NK-92 (cell line): ENCODE results near the gene RHOH.
"Not testable (repeated sequence)": the region's sequence is repeated elsewhere in the genome, so short reads cannot be mapped to it uniquely, and the experiment has no call there.

Experiments used
- DNase-seq: peaks from one replicate; lab custom pipeline; 2025; ENCODE audit not compliant: unreplicated experiment; lab: John Stamatoyannopoulos, UW

The RHOH gene

GRCh38 chr4:40256817-40257216 lies 60.0 kb downstream of the RHOH start:
- DNase-seq, result no peak

GRCh38 chr4:40258627-40259026 lies 61.8 kb downstream of the RHOH start:
- no peak for DNase-seq

- no peak for DNase-seq
Observed at GRCh38 chr4:40261231-40262076, 64.6 kb downstream of the RHOH start.

GRCh38 chr4:40262077-40262528 lies 65.3 kb downstream of the RHOH start:
- DNase-seq, result no peak

- no peak for DNase-seq
Observed at GRCh38 chr4:40262861-40263260, 66.0 kb downstream of the RHOH start.

- no peak for DNase-seq
Observed at GRCh38 chr4:40264497-40264896, 67.7 kb downstream of the RHOH start.

- DNase-seq, result peak; percentile 28
Observed at GRCh38 chr4:40264995-40265909, 68.4 kb downstream of the RHOH start.

GRCh38 chr4:40265910-40266274 lies 69.1 kb downstream of the RHOH start:
- no peak for DNase-seq

- no peak for DNase-seq
Observed at GRCh38 chr4:40269133-40269532, 72.3 kb downstream of the RHOH start.

GRCh38 chr4:40270609-40271008 lies 73.8 kb downstream of the RHOH start:
- no peak for DNase-seq

GRCh38 chr4:40275065-40275730 lies 78.4 kb downstream of the RHOH start:
- DNase-seq, result no peak

- no peak for DNase-seq
Observed at GRCh38 chr4:40276546-40276945, 79.7 kb downstream of the RHOH start.

- DNase-seq, result no peak
Observed at GRCh38 chr4:40280586-40280985, 83.8 kb downstream of the RHOH start.

- DNase-seq, result no peak
Observed at GRCh38 chr4:40281099-40281498, 84.3 kb downstream of the RHOH start.

- no peak for DNase-seq
Observed at GRCh38 chr4:40281913-40282312, 85.1 kb downstream of the RHOH start.

- not testable (repeated sequence) for DNase-seq
Observed at GRCh38 chr4:40282857-40283256, 86.0 kb downstream of the RHOH start.

- DNase-seq, result no peak
Observed at GRCh38 chr4:40283413-40283812, 86.6 kb downstream of the RHOH start.

- no peak for DNase-seq
Observed at GRCh38 chr4:40283968-40284367, 87.1 kb downstream of the RHOH start.

- DNase-seq, result no peak
Observed at GRCh38 chr4:40285692-40286091, 88.9 kb downstream of the RHOH start.

- DNase-seq, result no peak
Observed at GRCh38 chr4:40288566-40288965, 91.7 kb downstream of the RHOH start.
